ENCODE measurements around the gene MYO7B. TPM values are rescaled to one million over a fixed set of nuclear protein-coding genes. Genes with fewer than 3 reads are reported as not detected.

Gene MYO7B
- total RNA-seq, 4 donors from 2014 or later, result 0.56 TPM; not detected in 3

DNA sequence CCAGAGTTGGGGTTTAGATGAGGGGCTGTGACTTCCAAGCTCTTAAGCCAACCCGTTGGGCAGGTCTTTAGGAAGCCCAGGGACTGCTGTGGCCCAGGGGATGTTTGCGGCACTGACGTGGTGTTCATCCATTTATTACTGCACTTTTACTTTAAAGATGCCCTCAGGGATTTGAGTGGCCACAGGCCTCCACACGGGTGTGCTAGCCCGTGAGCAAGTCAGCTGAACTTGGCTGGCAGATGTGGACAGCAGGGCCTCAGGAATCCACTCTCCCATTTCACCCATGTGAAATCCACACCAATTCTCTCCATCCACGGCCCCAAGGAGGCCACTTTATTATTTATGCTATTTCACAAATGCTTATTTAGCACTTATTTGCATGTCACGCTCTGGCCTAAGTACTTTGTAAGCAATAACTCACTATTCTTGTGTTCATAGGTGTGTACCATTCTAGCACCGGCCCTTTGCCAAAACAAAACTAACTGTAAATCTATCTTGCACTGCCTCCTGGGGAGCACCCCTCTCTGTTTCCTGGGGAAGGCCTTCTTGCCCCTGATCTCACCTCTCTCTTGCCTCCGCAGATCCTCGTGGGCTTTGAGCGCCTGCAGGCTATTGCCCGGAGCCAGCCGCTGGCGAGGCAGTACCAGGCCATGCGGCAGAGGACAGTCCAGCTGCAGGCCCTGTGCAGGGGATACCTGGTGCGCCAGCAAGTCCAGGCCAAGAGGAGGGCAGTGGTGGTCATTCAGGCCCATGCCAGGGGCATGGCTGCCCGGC, 71.3 kb downstream of the MYO7B start:
- no peak for DNase-seq
- Histone ChIP-seq H3K27ac (no peak overlapping the region), H3K36me3 (no peaks in the 10 kb centered on the region), H3K27me3 (no peaks in the 10 kb centered on the region), H3K9me3 (no peaks in the 10 kb centered on the region), H3K4me1 (no peaks in the 10 kb centered on the region), H3K4me3 (replicated peaks in 1 of 3) (no peak overlapping the region)
- intact Hi-C loops (cut with DNase I), result no loop called here
- TF ChIP-seq POLR2A (IDR thresholded peaks at IDR 0.05), result no peak
- TF ChIP-seq, protein P1, sequence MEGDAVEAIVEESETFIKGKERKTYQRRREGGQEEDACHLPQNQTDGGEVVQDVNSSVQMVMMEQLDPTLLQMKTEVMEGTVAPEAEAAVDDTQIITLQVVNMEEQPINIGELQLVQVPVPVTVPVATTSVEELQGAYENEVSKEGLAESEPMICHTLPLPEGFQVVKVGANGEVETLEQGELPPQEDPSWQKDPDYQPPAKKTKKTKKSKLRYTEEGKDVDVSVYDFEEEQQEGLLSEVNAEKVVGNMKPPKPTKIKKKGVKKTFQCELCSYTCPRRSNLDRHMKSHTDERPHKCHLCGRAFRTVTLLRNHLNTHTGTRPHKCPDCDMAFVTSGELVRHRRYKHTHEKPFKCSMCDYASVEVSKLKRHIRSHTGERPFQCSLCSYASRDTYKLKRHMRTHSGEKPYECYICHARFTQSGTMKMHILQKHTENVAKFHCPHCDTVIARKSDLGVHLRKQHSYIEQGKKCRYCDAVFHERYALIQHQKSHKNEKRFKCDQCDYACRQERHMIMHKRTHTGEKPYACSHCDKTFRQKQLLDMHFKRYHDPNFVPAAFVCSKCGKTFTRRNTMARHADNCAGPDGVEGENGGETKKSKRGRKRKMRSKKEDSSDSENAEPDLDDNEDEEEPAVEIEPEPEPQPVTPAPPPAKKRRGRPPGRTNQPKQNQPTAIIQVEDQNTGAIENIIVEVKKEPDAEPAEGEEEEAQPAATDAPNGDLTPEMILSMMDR (IDR thresholded peaks at IDR 0.05), result no peak
- 90 to 93% methylated on average over 16 to 17 of the region's 17 CpGs for WGBS, 2 donors

DNA sequence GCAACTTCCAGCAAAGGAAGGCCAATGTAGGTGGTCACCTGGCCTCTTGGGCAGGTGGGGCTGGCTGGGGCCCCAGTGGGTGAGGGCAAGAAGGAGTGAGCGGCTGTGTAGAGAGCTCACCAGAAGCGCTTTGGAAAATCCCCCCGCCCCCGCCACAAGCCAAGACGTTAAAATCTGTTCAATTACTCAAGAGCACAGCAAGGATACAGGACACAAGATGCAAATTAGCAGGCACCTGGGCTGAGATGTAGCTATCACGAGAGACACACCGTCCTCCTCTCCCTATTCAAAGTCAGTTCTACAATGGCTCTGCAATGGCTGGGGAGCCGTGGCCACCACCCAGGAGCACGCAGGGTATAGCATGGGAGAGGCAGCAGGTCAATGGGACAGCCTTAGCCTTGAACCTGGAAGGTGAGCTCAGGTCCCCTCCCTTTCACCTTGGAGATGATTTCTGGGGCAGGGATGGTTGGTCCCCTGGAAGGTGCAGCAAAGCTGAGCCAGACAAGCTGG, 72.0 kb downstream of the MYO7B start:
- Histone ChIP-seq H3K36me3 (no peaks in the 10 kb centered on the region), H3K27ac (no peak overlapping the region), H3K9me3 (no peaks in the 10 kb centered on the region), H3K4me1 (no peaks in the 10 kb centered on the region), H3K27me3 (no peaks in the 10 kb centered on the region), H3K4me3 (replicated peaks in 1 of 3) (no peak overlapping the region)
- DNase-seq, result no peak
- intact Hi-C loops (cut with DNase I), result no loop called here
- no peak for TF ChIP-seq POLR2A (IDR thresholded peaks at IDR 0.05)
- TF ChIP-seq, protein P1 (IDR thresholded peaks at IDR 0.05), result no peak
- WGBS, 2 donors, result 91 to 93% methylated on average over 9 of the region's 9 CpGs

DNA sequence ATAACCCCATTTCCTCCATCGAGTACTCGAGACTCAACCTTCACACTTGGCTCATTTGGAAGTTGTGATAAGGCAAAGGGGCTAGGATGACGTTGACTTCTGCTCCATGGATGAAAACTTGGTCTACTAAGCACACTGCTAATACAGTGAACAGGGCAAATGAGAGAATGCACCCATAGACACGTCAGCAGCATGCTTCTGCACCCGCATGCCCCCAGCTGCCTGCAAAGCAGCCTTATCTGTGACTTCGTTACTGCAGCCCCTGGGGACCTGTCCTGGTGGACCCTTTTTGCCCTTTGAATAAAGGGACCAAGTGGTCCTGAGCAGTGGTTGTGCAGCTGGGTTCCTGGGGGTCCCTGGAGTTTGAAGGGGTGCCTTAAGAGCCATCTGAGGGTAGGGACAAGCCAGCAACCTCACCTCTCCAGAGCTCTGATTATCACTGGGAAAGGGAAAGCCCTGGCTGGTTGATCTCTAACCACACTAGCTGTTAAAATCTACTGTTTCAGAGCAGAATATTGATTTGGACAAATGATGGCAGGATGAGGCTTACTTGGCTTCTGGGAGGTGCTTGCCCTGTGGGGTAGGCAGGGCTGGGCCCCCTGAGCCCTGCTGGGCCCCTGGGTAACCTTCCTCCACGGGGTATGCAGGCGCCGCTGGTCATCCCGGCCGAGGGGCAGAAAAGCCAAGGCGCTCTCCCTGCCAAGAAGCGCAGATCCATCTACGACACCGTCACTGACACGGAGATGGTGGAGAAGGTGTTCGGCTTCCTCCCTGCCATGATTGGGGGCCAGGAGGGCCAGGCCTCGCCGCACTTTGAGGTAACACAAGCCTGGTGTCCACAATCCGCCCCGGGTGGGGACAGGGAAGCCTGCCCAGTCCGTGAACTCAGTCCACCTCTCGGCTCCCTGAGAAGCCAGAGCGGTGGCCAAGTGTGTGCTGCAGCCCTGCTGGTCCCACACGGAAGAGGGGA, 72.9 kb downstream of the MYO7B start:
- no peaks in the 10 kb centered on the region for H3K36me3 ChIP-seq
- no peak overlapping the region for H3K4me3 ChIP-seq (replicated peaks in 1 of 3)
- TF ChIP-seq POLR2A (IDR thresholded peaks at IDR 0.05), result no peak
- TF ChIP-seq, protein P1 (IDR thresholded peaks at IDR 0.05), result no peak
- no peak overlapping the region for H3K27ac ChIP-seq
- intact Hi-C loops (cut with DNase I), result no loop called here
- no peaks in the 10 kb centered on the region for H3K4me1 ChIP-seq
- WGBS, 2 donors, result 81 to 84% methylated on average over 9 to 13 of the region's 25 CpGs
- no peaks in the 10 kb centered on the region for H3K9me3 ChIP-seq
- no peak for DNase-seq
- no peaks in the 10 kb centered on the region for H3K27me3 ChIP-seq

DNA sequence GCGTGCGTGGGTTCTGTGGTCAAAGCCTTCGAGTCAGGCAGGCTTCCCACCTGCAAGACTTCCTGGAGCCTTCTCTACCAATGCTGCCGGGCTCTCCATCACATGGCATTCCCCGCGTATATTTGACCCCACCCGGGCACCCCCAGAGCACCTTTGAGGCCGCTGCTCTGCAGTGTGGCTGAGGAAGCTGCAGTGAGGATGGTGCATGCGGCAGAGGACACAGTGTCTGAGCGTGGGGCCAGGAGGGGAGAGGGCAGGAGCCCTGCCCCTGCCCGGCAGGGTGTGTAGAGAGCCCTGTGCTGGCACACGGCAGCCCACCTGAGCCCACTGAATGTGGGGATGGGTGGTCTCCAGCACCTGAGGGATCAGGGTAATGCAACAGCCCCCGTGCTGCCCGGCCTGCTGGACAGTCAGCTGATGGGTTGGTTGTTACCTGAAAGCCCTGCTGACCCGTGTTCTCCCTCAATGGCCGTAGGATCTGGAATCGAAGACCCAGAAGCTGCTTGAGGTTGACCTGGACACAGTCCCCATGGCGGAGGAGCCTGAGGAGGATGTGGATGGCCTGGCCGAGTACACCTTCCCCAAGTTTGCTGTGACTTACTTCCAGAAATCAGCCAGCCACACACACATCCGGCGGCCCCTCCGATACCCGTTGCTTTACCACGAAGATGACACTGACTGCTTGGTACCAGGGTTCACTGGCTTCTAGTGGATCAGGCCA, 73.7 kb downstream of the MYO7B start:
- WGBS, 2 donors, result 93 to 94% methylated on average over 13 to 23 of the region's 24 CpGs
- no peak for DNase-seq

More for the DNA sequence above, 73.7 kb downstream of the MYO7B start:
- intact Hi-C loops (cut with DNase I), result no loop called here
- Histone ChIP-seq H3K9me3 (no peaks in the 10 kb centered on the region), H3K36me3 (no peaks in the 10 kb centered on the region), H3K4me1 (no peaks in the 10 kb centered on the region), H3K4me3 (replicated peaks in 1 of 3) (no peak overlapping the region), H3K27ac (no peak overlapping the region), H3K27me3 (no peaks in the 10 kb centered on the region)
- TF ChIP-seq, protein P1 (IDR thresholded peaks at IDR 0.05), result no peak
- TF ChIP-seq POLR2A (IDR thresholded peaks at IDR 0.05), result no peak

Data from thyroid gland (tissue), 4 donors.